HG02884 (cell line): ENCODE results near the gene AGPAT4.
"Not testable (repeated sequence)": the region's sequence is repeated elsewhere in the genome, so short reads cannot be mapped to it uniquely, and the experiment has no call there.

Experiments used
- ATAC-seq: cut with Tn5 transposase; IDR thresholded peaks from one replicate; pipeline ENCODE4 v1.9.1; 2021; ENCODE audit warnings: mild to moderate bottlenecking, moderate library complexity; ENCODE audit not compliant: unreplicated experiment

AGPAT4 gene

GRCh38 chr6:161230339-161230738, 43.5 kb downstream of the AGPAT4 start:
- ATAC-seq: no peak

DNA sequence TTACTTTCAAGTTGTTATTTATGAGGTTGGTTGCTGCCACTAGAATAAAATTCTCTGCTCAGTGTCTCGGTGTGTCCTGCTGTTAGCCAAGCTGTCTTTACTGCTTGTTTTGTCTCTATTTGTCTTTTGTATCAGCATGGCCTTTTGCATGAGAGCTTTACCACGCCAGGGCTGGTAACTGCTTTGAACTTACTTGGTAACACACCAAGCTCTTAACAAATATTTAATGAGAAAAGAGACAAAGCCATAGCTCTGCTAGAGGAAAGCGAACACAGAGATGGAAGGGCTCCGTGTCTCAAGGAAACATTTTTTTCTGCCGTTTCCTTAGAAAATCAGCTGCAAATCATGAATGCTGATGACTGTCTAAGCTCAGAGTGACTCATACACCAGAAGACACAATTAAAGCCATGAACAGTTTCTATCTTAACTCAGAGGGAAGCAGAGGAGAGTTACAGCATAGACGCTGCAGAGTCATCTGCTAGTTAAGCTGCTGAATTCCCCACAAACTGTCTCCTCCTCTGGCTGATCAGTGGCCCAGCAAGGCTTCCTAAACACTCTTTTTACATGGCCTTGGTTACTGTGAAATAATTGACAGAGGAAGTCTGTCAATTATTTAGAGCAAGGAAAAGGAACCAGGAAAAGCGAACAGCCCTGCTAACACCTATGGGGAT, 44.8 kb downstream of the AGPAT4 start:
- peak; percentile 68 for ATAC-seq

DNA sequence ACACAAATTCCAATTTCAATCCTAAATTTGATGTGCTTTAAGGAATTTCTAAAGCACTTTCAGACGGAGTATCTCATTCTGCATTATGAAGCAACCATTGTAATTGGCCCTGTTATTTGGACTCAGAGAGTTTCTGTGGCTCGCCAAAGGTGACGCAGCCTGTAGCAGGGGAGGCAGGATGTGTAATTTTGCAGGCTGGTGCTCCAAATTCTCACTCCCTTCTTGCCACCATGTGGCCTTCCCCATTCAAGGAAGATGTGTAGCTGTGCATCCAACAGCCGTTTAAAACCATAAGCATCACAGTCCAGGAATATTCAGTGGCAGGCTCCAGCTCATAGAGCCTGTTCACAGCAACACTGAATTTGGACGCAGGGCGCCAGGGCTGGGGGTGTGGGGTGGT, 45.8 kb downstream of the AGPAT4 start:
- ATAC-seq: no peak

GRCh38 chr6:161227004-161227960, 46.6 kb downstream of the AGPAT4 start:
- no peak for ATAC-seq

GRCh38 chr6:161226009-161226964, 47.6 kb downstream of the AGPAT4 start:
- peak; percentile 38 for ATAC-seq

DNA sequence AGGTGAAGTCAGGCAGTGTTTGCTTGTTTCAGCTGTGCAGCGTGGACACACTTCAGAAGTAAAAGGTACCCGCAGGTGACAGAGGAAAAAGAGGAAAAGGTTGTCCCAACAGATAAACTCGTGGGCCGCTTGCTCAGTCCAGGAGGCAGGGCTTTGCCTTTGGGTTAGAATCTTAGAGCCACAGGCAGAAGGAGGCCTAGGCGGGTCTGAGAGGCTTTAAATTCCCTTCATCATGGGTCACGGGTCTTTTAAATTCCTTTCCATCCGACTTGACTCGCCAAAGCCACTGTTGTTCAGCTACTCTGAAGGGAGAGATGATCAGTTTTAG, 48.2 kb downstream of the AGPAT4 start:
- ATAC-seq: no peak

- not testable (repeated sequence) for ATAC-seq
Measured at GRCh38 chr6:161224951-161225680, 48.7 kb downstream of the AGPAT4 start.

DNA sequence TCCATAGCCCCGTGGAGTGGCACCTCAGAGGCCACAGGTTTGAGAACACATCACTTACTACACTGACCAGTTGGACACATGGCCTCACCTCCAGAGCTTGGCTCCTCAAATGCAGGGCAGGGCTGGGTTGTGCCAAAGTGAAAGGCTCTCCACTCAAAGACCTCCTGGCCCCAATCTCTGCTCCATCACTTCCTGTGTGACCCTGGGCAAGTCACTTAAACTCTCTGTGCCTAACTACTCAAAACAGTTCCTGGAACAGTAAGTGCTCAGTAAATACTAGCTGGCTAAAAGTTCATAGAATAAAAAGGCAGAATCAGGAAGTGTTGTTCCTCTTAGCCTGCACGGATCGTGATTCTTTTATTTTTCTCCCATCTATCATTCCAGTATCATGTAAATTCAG, 50.2 kb downstream of the AGPAT4 start:
- no peak for ATAC-seq

GRCh38 chr6:161222706-161223234, 51.1 kb downstream of the AGPAT4 start:
- no peak for ATAC-seq

DNA sequence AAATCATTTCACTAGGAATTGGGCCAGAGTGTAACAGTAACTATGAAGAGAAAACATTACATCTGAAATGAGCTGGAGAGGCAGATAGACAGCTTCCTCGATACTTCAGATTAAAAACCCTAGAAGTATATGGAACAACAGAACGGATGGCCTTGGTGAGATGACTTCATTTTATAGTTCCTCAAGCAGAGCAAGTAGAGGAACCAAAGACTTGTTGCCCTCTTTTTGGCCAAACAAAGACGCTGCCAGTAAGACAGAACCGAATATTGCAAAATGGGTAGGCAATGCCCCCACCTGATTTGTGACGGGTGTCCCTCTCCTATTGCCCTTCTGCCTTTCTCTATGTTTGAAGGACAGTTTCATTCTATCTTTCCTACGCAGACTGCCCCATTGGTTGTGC, 53.5 kb downstream of the AGPAT4 start:
- no peak for ATAC-seq

- no peak for ATAC-seq
Measured at GRCh38 chr6:161219680-161220079, 54.2 kb downstream of the AGPAT4 start.

DNA sequence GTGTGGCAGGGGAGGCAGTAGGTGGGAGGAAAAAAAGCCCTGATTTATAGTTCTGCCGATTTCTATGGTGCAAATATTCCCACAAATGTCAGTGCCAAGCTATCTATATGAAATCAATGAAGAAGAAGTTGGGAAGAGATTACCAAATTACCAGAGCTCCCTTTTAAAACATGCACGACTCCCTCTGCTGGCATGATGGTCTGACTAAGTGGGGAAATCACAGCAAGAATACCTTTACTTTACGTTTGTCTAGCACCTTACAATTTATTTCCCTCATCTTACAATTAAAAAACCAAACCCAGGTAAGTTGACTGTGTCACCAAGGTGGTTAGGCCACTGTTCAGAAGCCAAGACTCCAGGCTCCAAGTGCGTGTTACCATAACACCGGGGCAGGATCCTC, 55.6 kb downstream of the AGPAT4 start:
- no peak for ATAC-seq

DNA sequence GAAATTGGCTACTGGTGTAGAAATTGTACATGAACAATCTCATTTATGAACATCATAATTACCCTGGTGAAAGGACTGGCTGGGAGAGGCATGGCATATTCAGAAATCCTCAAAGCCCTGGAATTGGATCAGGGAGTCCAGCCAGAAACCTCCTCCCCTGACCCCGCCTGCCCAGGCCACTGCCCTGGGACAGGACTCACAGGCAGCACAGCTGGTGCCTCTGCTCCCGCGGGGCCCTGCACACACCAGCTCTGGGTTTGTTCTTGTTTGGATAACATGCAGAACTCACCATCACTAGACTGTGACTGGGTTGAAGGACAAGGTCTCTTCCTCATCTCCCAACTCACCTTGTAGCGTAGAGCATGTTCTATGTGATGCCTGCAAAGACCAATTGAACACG, 56.2 kb downstream of the AGPAT4 start:
- ATAC-seq: no peak

- ATAC-seq: no peak
Measured at GRCh38 chr6:161216616-161217205, 57.1 kb downstream of the AGPAT4 start.

DNA sequence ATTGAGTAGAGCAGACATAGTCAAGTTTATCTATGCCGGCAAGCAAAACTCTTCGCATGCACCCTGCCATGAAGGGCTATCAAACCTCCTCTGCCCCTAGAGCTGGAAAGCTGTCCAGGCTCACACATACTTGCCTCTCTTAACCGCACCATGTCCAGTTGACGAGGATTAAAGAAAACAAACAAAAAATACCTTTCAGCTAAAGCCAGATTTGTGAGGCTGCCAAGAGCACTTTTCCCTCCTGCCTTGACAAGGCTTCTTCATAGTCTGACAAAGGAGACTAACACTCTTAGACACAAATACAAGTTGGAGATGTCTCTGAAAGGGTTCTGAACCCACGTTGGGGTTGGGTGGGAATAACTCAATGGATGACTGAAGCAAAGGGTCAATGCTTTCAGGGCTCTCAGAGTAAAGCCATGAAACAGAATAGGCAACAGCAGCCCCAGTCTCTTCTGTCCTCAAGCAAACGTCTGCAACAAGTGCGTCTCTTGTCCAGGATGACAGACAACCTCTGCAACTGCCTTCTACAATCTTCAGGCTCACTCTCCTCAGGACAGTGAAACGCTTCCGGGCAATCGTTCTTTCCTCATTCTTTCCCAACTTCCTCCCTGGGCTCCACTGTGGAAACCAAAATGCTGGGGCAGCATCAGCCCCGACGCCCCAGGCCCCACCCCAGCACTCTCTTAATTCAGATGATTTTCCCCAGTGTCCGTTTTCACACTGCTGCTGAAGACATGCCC, 57.8 kb downstream of the AGPAT4 start:
- ATAC-seq: no peak

DNA sequence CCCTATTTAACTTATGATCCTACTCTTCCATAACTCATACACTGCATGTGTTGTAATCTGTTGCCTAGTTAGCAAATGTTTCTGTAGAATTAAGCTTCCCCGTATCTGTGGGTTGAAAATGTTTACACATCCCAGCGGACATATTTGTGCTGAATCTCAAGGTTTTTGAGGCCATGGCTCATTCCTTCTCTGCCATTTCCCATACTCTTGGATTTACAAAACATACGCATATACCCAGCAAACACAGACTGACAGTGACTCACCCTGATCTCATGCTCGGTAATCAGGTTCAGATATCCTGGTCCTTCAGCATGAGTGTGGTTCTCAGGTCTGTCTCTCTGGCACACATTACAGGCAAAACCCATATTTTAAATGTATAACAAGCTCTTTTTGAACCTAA, 58.7 kb downstream of the AGPAT4 start:
- ATAC-seq: no peak

DNA sequence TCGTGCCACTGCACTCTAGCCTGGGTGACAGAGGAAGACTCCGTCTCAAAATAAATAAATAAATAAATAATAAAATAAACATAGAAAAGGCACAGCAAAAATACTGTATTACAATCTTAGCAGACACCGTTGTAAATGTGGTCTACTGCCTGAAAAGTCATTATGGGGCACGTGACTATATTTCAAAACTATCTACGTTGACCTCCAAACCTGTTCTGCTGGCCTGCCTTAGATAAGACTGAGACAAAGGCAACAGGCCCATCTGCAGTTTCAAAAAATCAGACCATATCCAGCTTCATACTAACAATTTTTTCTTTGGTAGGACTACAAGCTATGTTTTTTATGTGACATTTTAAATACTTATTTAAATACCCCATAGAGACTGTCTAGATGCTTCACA, 59.1 kb downstream of the AGPAT4 start:
- no peak for ATAC-seq

GRCh38 chr6:161212902-161213301, 61.0 kb downstream of the AGPAT4 start:
- ATAC-seq: no peak

DNA sequence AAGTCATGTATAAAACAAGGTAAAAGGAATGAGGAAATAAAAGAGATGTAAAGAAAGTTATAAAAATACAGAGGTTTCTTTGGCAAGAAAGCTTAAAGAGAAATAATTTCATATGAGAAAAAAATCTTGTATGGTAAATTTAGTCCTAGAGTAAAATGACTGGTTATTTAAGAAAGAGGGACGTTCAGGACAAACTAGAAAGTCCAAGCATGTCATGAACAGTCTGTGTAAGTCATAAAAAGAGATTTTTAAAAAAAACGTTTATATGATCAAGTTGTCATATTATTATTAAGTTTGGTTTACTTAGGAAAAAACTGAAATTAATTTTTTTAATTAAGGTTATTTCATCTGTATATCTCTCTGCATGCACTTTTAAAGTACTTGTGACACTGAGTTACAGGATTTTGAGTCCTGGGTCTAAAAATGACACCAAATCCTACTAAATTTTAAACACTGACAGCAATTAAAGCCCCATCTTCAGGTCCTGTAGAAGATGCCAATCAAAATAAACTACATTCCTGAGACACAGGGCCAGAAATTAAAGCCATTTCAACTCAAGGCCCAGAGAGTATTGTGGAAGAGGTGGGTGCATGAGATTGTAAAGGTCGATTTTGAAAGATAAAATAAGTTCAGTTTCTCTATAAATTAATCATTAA, 62.4 kb downstream of the AGPAT4 start:
- no peak for ATAC-seq
